NCI-H510A (cell line): ENCODE data around the gene MARCOL.
"Not testable (repeated sequence)": the region's sequence is repeated elsewhere in the genome, so short reads cannot be mapped to it uniquely, and the experiment has no call there.

Experiments
- DNase-seq: peaks from one replicate; lab custom pipeline; 2025; lab: John Stamatoyannopoulos, UW

MARCOL gene

DNA sequence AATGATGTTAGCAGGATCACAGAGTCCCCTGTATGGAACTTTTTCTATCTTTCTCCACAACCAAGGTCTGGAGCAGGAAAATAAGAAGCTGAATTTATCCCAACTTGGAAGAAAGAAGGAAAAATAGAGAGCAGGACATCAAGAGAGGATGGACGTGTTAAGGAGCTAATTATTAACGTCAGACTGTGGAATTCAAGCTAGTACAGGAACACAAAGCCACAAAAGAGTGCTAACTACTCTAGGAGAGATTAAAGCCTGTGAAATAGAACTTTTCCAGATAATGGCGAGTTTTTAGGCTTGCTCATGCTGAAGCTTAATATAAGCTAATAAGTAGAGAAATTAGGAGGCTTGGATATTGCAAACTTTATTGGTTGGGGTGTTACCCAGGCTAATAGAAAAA is 29.6 kb downstream of the MARCOL start:
- DNase-seq = no peak

GRCh38 chr5:148268566-148268965 is 30.2 kb downstream of the MARCOL start, which contains the start of gene SPINK13:
SPINK13 (plus strand) TSS chr5:148268794; CDS start chr5:148270073, 1,279 bp downstream.
- no peak for DNase-seq

GRCh38 chr5:148275129-148275528 is 36.8 kb downstream of the MARCOL start:
- not testable (repeated sequence) for DNase-seq

DNA sequence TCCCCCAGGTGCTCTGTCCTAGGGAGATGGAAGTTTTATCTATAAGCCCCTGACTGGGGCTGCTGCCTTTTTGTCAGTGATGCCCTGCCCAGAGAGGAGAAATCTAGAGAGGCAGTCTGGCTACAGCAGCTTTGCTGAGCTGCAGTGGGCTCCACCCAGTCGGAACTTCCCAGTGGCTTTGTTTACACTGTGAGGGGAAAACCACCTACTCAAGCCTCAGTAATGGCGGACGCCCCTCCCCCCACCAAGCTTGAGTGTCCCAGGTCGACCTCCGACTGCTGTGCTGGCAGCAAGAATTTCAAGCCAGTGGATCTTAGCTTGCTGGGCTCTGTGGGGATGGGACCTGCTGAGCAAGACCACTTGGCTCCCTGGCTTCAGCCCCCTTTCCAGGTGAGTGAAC is 42.6 kb downstream of the MARCOL start:
- DNase-seq = peak; percentile 16

DNA sequence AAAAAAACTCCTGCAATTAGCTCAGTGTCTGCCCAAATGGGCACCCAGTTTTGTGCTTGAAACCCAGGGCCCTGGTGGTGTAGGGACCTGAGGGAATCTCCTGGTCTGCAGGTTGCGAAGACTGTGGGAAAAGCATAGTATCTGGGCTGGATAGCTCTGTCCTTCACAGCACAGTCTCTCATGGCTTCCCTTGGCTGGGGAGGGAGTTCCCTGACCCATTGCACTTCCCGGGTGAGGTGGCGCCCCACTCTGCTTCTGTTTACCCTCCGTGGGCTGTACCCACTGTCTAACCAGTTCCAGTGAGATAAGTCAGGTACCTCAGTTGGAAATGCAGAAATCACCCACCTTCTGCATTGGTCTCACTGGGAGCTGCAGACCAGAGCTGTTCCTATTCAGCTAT is 43.0 kb downstream of the MARCOL start:
- DNase-seq = not testable (repeated sequence)

- DNase-seq = no peak
Observed at GRCh38 chr5:148290271-148291195, 52.2 kb downstream of the MARCOL start.
